Calu3 (cell line): ENCODE results near the gene NRP1. TPM values are rescaled to one million over a fixed set of nuclear protein-coding genes. Genes with fewer than 3 reads are reported as not detected.

Experiments
- BruUV-seq: library from RNA; stranded (reverse); fragments of 400-500 nt; replicated peaks from 2 replicates; lab custom pipeline; 2021; lab: Mats Ljungman, UMichigan
- CTCF ChIA-PET: fragments of 300-600 bp; sonication (Branson Sonifier 250); formaldehyde crosslinking; loops from one replicate; lab custom pipeline; 2022; ENCODE audit warnings: antibody characterized with exemption; lab: Charles Lee
- DNase-seq: peaks from one replicate; pipeline ENCODE4 v3.0.0; 2022
- H3K27ac Mint-ChIP-seq: one replicate; pipeline ENCODE4 v1.8.0; 2022; ENCODE audit warnings: mixed read lengths; ENCODE audit not compliant: unreplicated experiment
- H3K27me3 Mint-ChIP-seq: one replicate; pipeline ENCODE4 v1.8.0; 2022; ENCODE audit warnings: mixed read lengths; ENCODE audit not compliant: unreplicated experiment
- H3K36me3 Mint-ChIP-seq: one replicate; pipeline ENCODE4 v1.8.0; 2022; ENCODE audit warnings: mild to moderate bottlenecking, moderate library complexity, mixed read lengths; ENCODE audit not compliant: insufficient read depth, unreplicated experiment
- H3K4me1 Mint-ChIP-seq: one replicate; pipeline ENCODE4 v1.8.0; 2022; ENCODE audit warnings: mild to moderate bottlenecking, low read depth, mixed read lengths; ENCODE audit not compliant: unreplicated experiment
- H3K4me3 Mint-ChIP-seq: one replicate; pipeline ENCODE4 v1.8.0; 2022; ENCODE audit warnings: mild to moderate bottlenecking, low read depth, moderate library complexity, mixed read lengths; ENCODE audit not compliant: unreplicated experiment
- H3K9me3 Mint-ChIP-seq: one replicate; pipeline ENCODE4 v1.8.0; 2022; ENCODE audit warnings: low read depth, mixed read lengths; ENCODE audit not compliant: unreplicated experiment
- intact Hi-C: fragments of 100-400 bp; cut with micrococcal nuclease; formaldehyde crosslinking; loops from one replicate; pipeline ENCODE4 v1.10.0; 2022; ENCODE audit not compliant: unreplicated experiment
- total RNA-seq: library from RNA; stranded (reverse); gene quantifications from 2 replicates; pipeline ENCODE4 v1.2.3, GENCODE V29; 2022
- TF ChIP-seq, protein P1 (sequence below): fragments of 200-600 bp; IDR thresholded peaks from one replicate; pipeline ENCODE4 v1.8.0; 2022; ENCODE audit warnings: antibody characterized with exemption; ENCODE audit not compliant: unreplicated experiment

Gene NRP1
- total RNA-seq, 1 experiment from 2014 or later: 96.3 TPM

DNA sequence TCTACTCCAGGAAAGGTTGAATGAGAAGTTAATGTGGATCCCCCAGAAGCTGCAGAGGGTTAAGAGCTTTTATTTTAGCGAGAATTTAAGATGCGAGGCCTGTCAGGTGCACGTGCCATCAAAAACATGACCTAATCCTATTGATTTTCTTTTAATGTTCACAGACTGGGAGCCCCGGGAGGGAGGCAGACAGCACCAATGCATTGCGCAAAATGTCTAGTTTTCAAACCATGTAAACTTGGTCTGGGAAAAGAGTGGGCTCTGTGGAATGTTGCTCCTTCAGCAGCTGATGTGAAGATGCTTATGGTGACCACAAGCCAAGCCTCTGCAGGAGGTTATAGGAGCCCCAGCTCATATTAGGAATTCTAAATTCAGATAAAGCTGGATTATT is 204.5 kb downstream of the NRP1 start:
- Mint-ChIP-seq H3K4me1 (peaks cover 52% of the 10 kb centered on the region), H3K27me3 (no peaks in the 10 kb centered on the region), H3K4me3 (peak overlapping the region; percentile 7), H3K9me3 (no peaks in the 10 kb centered on the region), H3K27ac (peak overlapping the region; percentile 75), H3K36me3 (peaks cover 22% of the 10 kb centered on the region)
- BruUV-seq: no TSS peak
- TF ChIP-seq, protein P1, sequence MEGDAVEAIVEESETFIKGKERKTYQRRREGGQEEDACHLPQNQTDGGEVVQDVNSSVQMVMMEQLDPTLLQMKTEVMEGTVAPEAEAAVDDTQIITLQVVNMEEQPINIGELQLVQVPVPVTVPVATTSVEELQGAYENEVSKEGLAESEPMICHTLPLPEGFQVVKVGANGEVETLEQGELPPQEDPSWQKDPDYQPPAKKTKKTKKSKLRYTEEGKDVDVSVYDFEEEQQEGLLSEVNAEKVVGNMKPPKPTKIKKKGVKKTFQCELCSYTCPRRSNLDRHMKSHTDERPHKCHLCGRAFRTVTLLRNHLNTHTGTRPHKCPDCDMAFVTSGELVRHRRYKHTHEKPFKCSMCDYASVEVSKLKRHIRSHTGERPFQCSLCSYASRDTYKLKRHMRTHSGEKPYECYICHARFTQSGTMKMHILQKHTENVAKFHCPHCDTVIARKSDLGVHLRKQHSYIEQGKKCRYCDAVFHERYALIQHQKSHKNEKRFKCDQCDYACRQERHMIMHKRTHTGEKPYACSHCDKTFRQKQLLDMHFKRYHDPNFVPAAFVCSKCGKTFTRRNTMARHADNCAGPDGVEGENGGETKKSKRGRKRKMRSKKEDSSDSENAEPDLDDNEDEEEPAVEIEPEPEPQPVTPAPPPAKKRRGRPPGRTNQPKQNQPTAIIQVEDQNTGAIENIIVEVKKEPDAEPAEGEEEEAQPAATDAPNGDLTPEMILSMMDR: no peak
- intact Hi-C loops: loop anchor here (5.0 kb wide), 3 partner anchors 98 to 333 kb away; no protein-coding TSS in a partner anchor
- CTCF ChIA-PET: interaction anchor here (1.3 to 1.5 kb wide), 2 partner anchors 120 to 149 kb away, joined by 3 read pairs; no protein-coding TSS in a partner anchor
- DNase-seq: peak; percentile 50

DNA sequence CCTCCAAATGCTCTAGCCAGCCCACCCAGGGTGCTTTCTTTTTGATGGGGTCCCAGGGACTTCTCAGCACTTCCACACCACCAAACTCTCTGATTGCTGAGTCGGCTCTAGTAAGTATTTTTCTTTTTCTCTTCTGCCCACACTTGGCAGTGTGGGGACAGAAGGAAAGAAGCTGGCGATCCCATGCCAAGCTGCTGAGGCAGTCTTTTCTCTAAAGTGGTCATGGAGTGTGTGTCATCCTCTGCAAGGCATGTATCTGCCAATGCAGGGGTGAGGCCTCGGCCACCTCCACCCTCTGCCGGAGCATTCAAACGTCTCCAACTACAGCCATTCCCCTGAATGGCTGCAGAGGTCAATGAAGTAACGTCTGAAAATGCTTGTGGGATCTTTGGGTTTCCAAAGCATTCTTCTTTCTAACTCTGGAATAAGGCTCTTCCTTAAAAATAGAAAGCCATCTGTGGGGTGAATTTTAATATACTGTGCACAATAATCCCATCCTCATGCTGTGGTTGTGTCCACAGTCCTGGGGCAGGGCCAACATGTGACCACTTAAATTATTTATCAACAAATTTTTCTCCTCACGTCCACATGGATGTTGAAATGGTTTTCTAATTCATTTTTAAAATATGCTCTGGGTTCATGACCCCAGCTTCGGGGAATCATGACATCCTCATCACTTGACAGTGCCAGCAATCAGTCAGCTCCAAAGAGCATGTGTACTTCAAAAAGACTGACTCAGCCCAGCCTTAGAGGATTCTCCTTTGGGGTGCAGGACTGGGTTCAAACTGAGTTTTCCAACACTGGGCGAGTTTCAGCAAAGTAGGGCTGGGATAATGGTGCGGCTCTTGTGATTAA is 205.1 kb downstream of the NRP1 start:
- intact Hi-C loops: no loop called here
- Mint-ChIP-seq H3K27me3 (no peaks in the 10 kb centered on the region), H3K4me1 (peaks cover 46% of the 10 kb centered on the region), H3K27ac (peak overlapping the region; percentile 75), H3K36me3 (peaks cover 18% of the 10 kb centered on the region), H3K4me3 (peak overlapping the region; percentile 7), H3K9me3 (no peaks in the 10 kb centered on the region)
- CTCF ChIA-PET: interaction anchor here (0.6 to 1.5 kb wide), 3 partner anchors 119 to 697 kb away, joined by 3 to 4 read pairs (median 3); no protein-coding TSS in a partner anchor
- BruUV-seq: no TSS peak
- no peak for DNase-seq
- TF ChIP-seq, protein P1: no peak

DNA sequence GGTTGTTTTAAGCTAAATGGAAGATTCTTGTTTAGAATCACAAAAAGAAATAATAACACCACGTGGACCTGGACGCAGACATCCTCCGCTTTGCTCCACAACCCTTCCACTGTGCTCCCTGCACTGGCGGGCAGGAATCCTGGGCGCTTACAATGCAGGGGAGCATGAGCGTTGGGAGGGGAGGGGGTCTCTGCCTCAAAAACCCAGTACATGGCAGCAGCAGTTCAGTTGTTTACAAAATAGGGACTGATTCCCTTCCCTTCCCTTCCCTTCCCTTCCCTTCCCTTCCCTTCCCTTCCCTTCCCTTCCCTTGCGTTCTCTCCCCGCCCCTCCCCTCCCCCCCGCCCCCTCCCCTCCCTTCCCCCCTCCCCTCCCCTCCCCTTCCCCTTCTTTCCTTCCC is 206.8 kb downstream of the NRP1 start:
- BruUV-seq: no TSS peak
- H3K4me3 Mint-ChIP-seq: no peak overlapping the region
- H3K9me3 Mint-ChIP-seq: no peaks in the 10 kb centered on the region
- no peak for DNase-seq
- CTCF ChIA-PET: no interaction called here
- no peaks in the 10 kb centered on the region for H3K27me3 Mint-ChIP-seq
- peaks cover 29% of the 10 kb centered on the region for H3K4me1 Mint-ChIP-seq
- H3K36me3 Mint-ChIP-seq: peaks cover 7% of the 10 kb centered on the region
- TF ChIP-seq, protein P1: no peak
- H3K27ac Mint-ChIP-seq: no peak overlapping the region
- intact Hi-C loops: no loop called here
